H9 (cell line): ENCODE results near the gene LCP1. TPM values are rescaled to one million over a fixed set of nuclear protein-coding genes. Genes with fewer than 3 reads are reported as not detected.

Experiments
- DNase-seq: peaks from one replicate; pipeline ENCODE4 v3.0.0-alpha.2; 2017
- H2AFZ ChIP-seq: one replicate; pipeline ENCODE4 v1.6.1; 2013; ENCODE audit warnings: mild to moderate bottlenecking, low read length, control low read depth, moderate library complexity
- H2AK5ac ChIP-seq: 2 replicates; pipeline ENCODE4 v1.6.1; 2013; ENCODE audit warnings: low read length, control low read depth, mixed read lengths; ENCODE audit not compliant: insufficient read length
- H2BK120ac ChIP-seq: one replicate; pipeline ENCODE4 v1.6.1; 2013; ENCODE audit warnings: low read depth, mild to moderate bottlenecking, low read length, control low read depth, inconsistent platforms; ENCODE audit not compliant: poor library complexity, severe bottlenecking
- H2BK12ac ChIP-seq: 2 replicates; pipeline ENCODE4 v1.6.1; 2013; ENCODE audit warnings: low read length, control low read depth, mixed read lengths, low read depth; ENCODE audit not compliant: insufficient read length
- H2BK15ac ChIP-seq: 2 replicates; pipeline ENCODE4 v1.6.1; 2013; ENCODE audit warnings: low read depth, low read length, control low read depth
- H2BK20ac ChIP-seq: one replicate; pipeline ENCODE4 v1.6.1; 2013; ENCODE audit warnings: low read depth, mild to moderate bottlenecking, low read length, control low read depth, inconsistent platforms; ENCODE audit not compliant: poor library complexity, severe bottlenecking
- H2BK5ac ChIP-seq: 2 replicates; pipeline ENCODE4 v1.6.1; 2013; ENCODE audit warnings: low read length, control low read depth, mixed read lengths; ENCODE audit not compliant: insufficient read length
- H3K14ac ChIP-seq: 2 replicates; pipeline ENCODE4 v1.6.1; 2013; ENCODE audit warnings: low read length, control low read depth; ENCODE audit not compliant: insufficient read depth
- H3K18ac ChIP-seq: 2 replicates; pipeline ENCODE4 v1.6.1; 2013; ENCODE audit warnings: low read depth, mild to moderate bottlenecking, mixed read lengths, low read length, control low read depth; ENCODE audit not compliant: insufficient read length
- H3K23ac ChIP-seq: 2 replicates; pipeline ENCODE4 v1.6.1; 2013; ENCODE audit warnings: low read length, control low read depth, mixed read lengths, low read depth; ENCODE audit not compliant: insufficient read length
- H3K23me2 ChIP-seq: 2 replicates; pipeline ENCODE4 v1.6.1; 2013; ENCODE audit warnings: low read depth, mild to moderate bottlenecking, mixed read lengths, low read length, control low read depth; ENCODE audit not compliant: insufficient read length, poor library complexity, severe bottlenecking
- H3K27ac ChIP-seq: 2 replicates; pipeline ENCODE4 v1.5.1; 2013; ENCODE audit warnings: low read length, control low read depth, mixed read lengths, low read depth; ENCODE audit not compliant: insufficient read length
- H3K27me3 ChIP-seq: 2 replicates; pipeline ENCODE4 v1.6.1; 2013; ENCODE audit warnings: low read length, control low read depth, inconsistent platforms; ENCODE audit not compliant: insufficient read depth
- H3K4ac ChIP-seq: 2 replicates; pipeline ENCODE4 v1.6.1; 2013; ENCODE audit warnings: low read depth, mild to moderate bottlenecking, control low read depth, inconsistent platforms, low read length, moderate library complexity
- H3K4me1 ChIP-seq: 2 replicates; pipeline ENCODE4 v1.6.1; 2013; ENCODE audit warnings: low read length, control low read depth, inconsistent platforms; ENCODE audit not compliant: insufficient read depth
- H3K4me2 ChIP-seq: 2 replicates; pipeline ENCODE4 v1.6.1; 2013; ENCODE audit warnings: low read length, control low read depth, mixed read lengths; ENCODE audit not compliant: insufficient read length, insufficient read depth
- H3K56ac ChIP-seq: 2 replicates; pipeline ENCODE4 v1.6.1; 2013; ENCODE audit warnings: low read depth, mild to moderate bottlenecking, mixed read lengths, low read length, control low read depth; ENCODE audit not compliant: insufficient read length
- H3K79me1 ChIP-seq: 2 replicates; pipeline ENCODE4 v1.6.1; 2013; ENCODE audit warnings: low read depth, mild to moderate bottlenecking, moderate library complexity, low read length, control low read depth, inconsistent platforms; ENCODE audit not compliant: insufficient read depth, poor library complexity, severe bottlenecking
- H3K79me2 ChIP-seq: 2 replicates; pipeline ENCODE4 v1.6.1; 2013; ENCODE audit warnings: low read length, control low read depth, inconsistent platforms; ENCODE audit not compliant: insufficient read depth
- H3K9ac ChIP-seq: 2 replicates; pipeline ENCODE4 v1.6.1; 2013; ENCODE audit warnings: low read length, control low read depth, mixed read lengths; ENCODE audit not compliant: insufficient read length; ENCODE audit errors: extremely low read depth
- H3K9me3 ChIP-seq: one replicate; pipeline ENCODE4 v1.6.1; 2013; ENCODE audit warnings: low read depth, low read length, inconsistent platforms; ENCODE audit not compliant: control insufficient read depth
- H3T11ph ChIP-seq: one replicate; pipeline ENCODE4 v1.6.1; 2013; ENCODE audit warnings: mild to moderate bottlenecking, low read length, control low read depth, inconsistent platforms
- H4K20me1 ChIP-seq: one replicate; pipeline ENCODE4 v1.6.1; 2013; ENCODE audit not compliant: control insufficient read depth, insufficient read length, insufficient read depth
- H4K5ac ChIP-seq: 2 replicates; pipeline ENCODE4 v1.6.1; 2013; ENCODE audit warnings: low read depth, mild to moderate bottlenecking, mixed read lengths, low read length, control low read depth; ENCODE audit not compliant: insufficient read length
- H4K8ac ChIP-seq: replicated peaks from 2 replicates; pipeline ENCODE4 v1.6.1; 2013; ENCODE audit warnings: low read length, control low read depth, mixed read lengths, low read depth; ENCODE audit not compliant: insufficient read length
- H4K91ac ChIP-seq: 2 replicates; pipeline ENCODE4 v1.6.1; 2013; ENCODE audit warnings: low read depth, mild to moderate bottlenecking, moderate library complexity, mixed read lengths, low read length, control low read depth; ENCODE audit not compliant: insufficient read length
- H3K27ac Mint-ChIP-seq, 3 experiments: 2 replicates in 2 of 3; 3 replicates in 1 of 3; pipeline ENCODE4 v1.8.0; 2020 to 2021; ENCODE audit warnings: mixed read lengths in 3 of 3, mild to moderate bottlenecking in 1 of 3, moderate library complexity in 1 of 3
- H3K27me3 Mint-ChIP-seq: 2 replicates; pipeline ENCODE4 v1.8.0; 2021; ENCODE audit warnings: low read depth, mild to moderate bottlenecking, moderate library complexity, mixed read lengths
- H3K36me3 Mint-ChIP-seq, 3 experiments: 2 replicates in 2 of 3; 3 replicates in 1 of 3; pipeline ENCODE4 v1.8.0; 2020 to 2021; ENCODE audit warnings: low read depth in 3 of 3, mixed read lengths in 3 of 3; ENCODE audit not compliant: insufficient read depth in 1 of 3
- H3K4me1 Mint-ChIP-seq, 2 experiments: 2 replicates each; pipeline ENCODE4 v1.8.0; 2020; ENCODE audit warnings: mixed read lengths in 2 of 2
- H3K4me3 Mint-ChIP-seq, 2 experiments: 2 replicates in 1 of 2; 3 replicates in 1 of 2; pipeline ENCODE4 v1.8.0; 2020 to 2021; ENCODE audit warnings: mild to moderate bottlenecking in 2 of 2, mixed read lengths in 2 of 2, moderate library complexity in 1 of 2
- H3K9me3 Mint-ChIP-seq, 2 experiments: 2 replicates in 1 of 2; 3 replicates in 1 of 2; pipeline ENCODE4 v1.8.0; 2020; ENCODE audit warnings: mild to moderate bottlenecking in 2 of 2, mixed read lengths in 2 of 2, moderate library complexity in 1 of 2
- WGBS: extraction: QIAGEN DNeasy Blood & Tissue Kit; methylation state at CpG from one replicate; pipeline ENCODE4 v1.1.7; 2013; ENCODE audit warnings: missing lambda C conversion rate, low lambda C conversion rate, mixed read lengths; ENCODE audit not compliant: insufficient read length; ENCODE audit errors: extremely low coverage; 5-methylcytosine and 5-hydroxymethylcytosine counted together
- total RNA-seq: library from RNA; stranded (reverse); gene quantifications from 2 replicates; pipeline ENCODE4 v1.2.1, GENCODE V29; 2021
- TF ChIP-seq, protein P1 (sequence below): fragments of 200-600 bp; sonication (generic); conservative IDR thresholded peaks from 3 replicates; pipeline ENCODE4 v1.8.0; 2021; ENCODE audit warnings: antibody characterized with exemption, mild to moderate bottlenecking

The LCP1 gene
- total RNA-seq, 1 experiment from 2014 or later = 0.81 TPM

- no peaks in the 10 kb centered on the region for H3K4me1 ChIP-seq
- no peak overlapping the region for H4K5ac ChIP-seq
- Mint-ChIP-seq H3K36me3 (peaks cover 0 to 11% (median 2%) of the 10 kb centered on the region in 3 experiments; a peak in 3 of 7 replicates), H3K27me3 (peaks cover 22% of the 10 kb centered on the region), H3K4me1 (peaks cover 9 to 13% of the 10 kb centered on the region in 2 experiments), H3K9me3 (peaks cover 12% of the 10 kb centered on the region in 2 experiments; a peak in 4 of 5 replicates), H3K4me3 (no peak overlapping the region), H3K27ac (no peak overlapping the region)
- no peak overlapping the region for H3K27ac ChIP-seq
- H2BK120ac ChIP-seq = no peak overlapping the region
- no peak overlapping the region for H2AK5ac ChIP-seq
- no peak overlapping the region for H2BK5ac ChIP-seq
- no peaks in the 10 kb centered on the region for H3K79me2 ChIP-seq
- no peak overlapping the region for H3K56ac ChIP-seq
- DNase-seq = no peak
- H4K8ac ChIP-seq = no peak overlapping the region
- no peak overlapping the region for H3K14ac ChIP-seq
- H3K27me3 ChIP-seq = no peaks in the 10 kb centered on the region
- H2BK20ac ChIP-seq = no peak overlapping the region
- H2AFZ ChIP-seq = no peak overlapping the region
- no peak overlapping the region for H2BK15ac ChIP-seq
- no peak overlapping the region for H3T11ph ChIP-seq
- H3K4me2 ChIP-seq = no peak overlapping the region
- H3K4ac ChIP-seq = no peak overlapping the region
- no peaks in the 10 kb centered on the region for H3K23me2 ChIP-seq
- no peak overlapping the region for H3K9ac ChIP-seq
- no peak overlapping the region for H2BK12ac ChIP-seq
- TF ChIP-seq, protein P1, sequence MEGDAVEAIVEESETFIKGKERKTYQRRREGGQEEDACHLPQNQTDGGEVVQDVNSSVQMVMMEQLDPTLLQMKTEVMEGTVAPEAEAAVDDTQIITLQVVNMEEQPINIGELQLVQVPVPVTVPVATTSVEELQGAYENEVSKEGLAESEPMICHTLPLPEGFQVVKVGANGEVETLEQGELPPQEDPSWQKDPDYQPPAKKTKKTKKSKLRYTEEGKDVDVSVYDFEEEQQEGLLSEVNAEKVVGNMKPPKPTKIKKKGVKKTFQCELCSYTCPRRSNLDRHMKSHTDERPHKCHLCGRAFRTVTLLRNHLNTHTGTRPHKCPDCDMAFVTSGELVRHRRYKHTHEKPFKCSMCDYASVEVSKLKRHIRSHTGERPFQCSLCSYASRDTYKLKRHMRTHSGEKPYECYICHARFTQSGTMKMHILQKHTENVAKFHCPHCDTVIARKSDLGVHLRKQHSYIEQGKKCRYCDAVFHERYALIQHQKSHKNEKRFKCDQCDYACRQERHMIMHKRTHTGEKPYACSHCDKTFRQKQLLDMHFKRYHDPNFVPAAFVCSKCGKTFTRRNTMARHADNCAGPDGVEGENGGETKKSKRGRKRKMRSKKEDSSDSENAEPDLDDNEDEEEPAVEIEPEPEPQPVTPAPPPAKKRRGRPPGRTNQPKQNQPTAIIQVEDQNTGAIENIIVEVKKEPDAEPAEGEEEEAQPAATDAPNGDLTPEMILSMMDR = no peak
- no peaks in the 10 kb centered on the region for H4K20me1 ChIP-seq
- H3K9me3 ChIP-seq = no peaks in the 10 kb centered on the region
- no peak overlapping the region for H3K18ac ChIP-seq
- no peak overlapping the region for H3K23ac ChIP-seq
- WGBS = no CpG with 5 or more reads among the region's 1 CpG
- no peaks in the 10 kb centered on the region for H3K79me1 ChIP-seq
- H4K91ac ChIP-seq = no peak overlapping the region
Observed at GRCh38 chr13:46166224-46166584, 15.8 kb downstream of the LCP1 start.
